H1 (cell line): ENCODE data around the gene KCNH6. TPM values are rescaled to one million over a fixed set of nuclear protein-coding genes. Genes with fewer than 3 reads are reported as not detected.

ENCODE experiments used
- RAD21 ChIP-seq, 2 experiments: IDR thresholded peaks in 1 of 2; conservative IDR thresholded peaks in 1 of 2; 2 replicates each; pipeline ENCODE4 v1.6.1; 2011; ENCODE audit warnings: low read depth in 2 of 2, low read length in 2 of 2, improper control_type of control experiment in 1 of 2, inconsistent platforms in 1 of 2, mild to moderate bottlenecking in 1 of 2, moderate library complexity in 1 of 2
- RBBP5 ChIP-seq: IDR thresholded peaks from 2 replicates; pipeline ENCODE4 v1.7.1; 2012; ENCODE audit warnings: low read depth, mild to moderate bottlenecking, inconsistent platforms, low read length, moderate library complexity, borderline replicate concordance
- RNF2 ChIP-seq: fragments of 200-900, 300-1000 bp; sonication (generic); IDR thresholded peaks from 2 replicates; pipeline ENCODE4 v1.7.1; 2016; ENCODE audit warnings: borderline replicate concordance, low read depth, mild to moderate bottlenecking, antibody characterized with exemption, low read length; ENCODE audit not compliant: poor library complexity, severe bottlenecking; ENCODE audit errors: missing control alignments
- SAP30 ChIP-seq: fragments of 300-600 bp; sonication (generic); IDR thresholded peaks from 2 replicates; pipeline ENCODE4 v1.7.1; 2012; ENCODE audit warnings: low read length, moderate library complexity, mild to moderate bottlenecking, inconsistent platforms; ENCODE audit not compliant: insufficient read depth, insufficient replicate concordance
- TAF1 ChIP-seq: IDR thresholded peaks from 2 replicates; pipeline ENCODE4 v1.6.1; 2011; ENCODE audit warnings: mild to moderate bottlenecking, low read depth, low read length
- polyA plus RNA-seq, 7 experiments: library from polyadenylated mRNA; depleted of rRNA in 3 of 7; stranded (reverse) in 5 of 7; unstranded in 2 of 7; fragments of >200 nt in 5 of 7; fragments of 200-250 nt in 2 of 7; gene quantifications; 1 replicate in 5 of 7; 2 replicates in 1 of 7; 4 replicates in 1 of 7; pipeline versions ENCODE4 v1.2.1 to v1.2.3, GENCODE V29; 2011 to 2013; ENCODE audit warnings: missing spikeins in 2 of 7, mixed read lengths in 2 of 7
- total RNA-seq: library from RNA; stranded (reverse); fragmentation: NEBNext Ultra II Directional; extraction: Animal tissue kit (Norgen Biotek cat#: 25700); gene quantifications from 2 replicates; pipeline ENCODE4 v1.2.1, GENCODE V29; 2021

The KCNH6 gene
- total and polyA plus RNA-seq, 2 of the 8 experiments (the other 6 are each of a cell fraction or from before 2014, with no cell fraction given): 1.8 to 3.6 TPM

- no peak for TF ChIP-seq RNF2
- TF ChIP-seq TAF1: no peak
- peak; percentile 24 to 34 for TF ChIP-seq RAD21 (IDR thresholded peaks at IDR 0.05 in 1 of 2, conservative IDR thresholded peaks at IDR 0.05 in 1 of 2; ENCODE audit: low read depth in 2 of 2, low read length in 2 of 2)
- TF ChIP-seq SAP30: peak; percentile 52
- peak; percentile 66; the same call in 1 of the 2 replicates for TF ChIP-seq RBBP5
Measured at GRCh38 chr17:63523253-63523855, at the start of gene KCNH6 (continued).
